ENCODE data around the gene ATG13.

ATG13 gene

DNA sequence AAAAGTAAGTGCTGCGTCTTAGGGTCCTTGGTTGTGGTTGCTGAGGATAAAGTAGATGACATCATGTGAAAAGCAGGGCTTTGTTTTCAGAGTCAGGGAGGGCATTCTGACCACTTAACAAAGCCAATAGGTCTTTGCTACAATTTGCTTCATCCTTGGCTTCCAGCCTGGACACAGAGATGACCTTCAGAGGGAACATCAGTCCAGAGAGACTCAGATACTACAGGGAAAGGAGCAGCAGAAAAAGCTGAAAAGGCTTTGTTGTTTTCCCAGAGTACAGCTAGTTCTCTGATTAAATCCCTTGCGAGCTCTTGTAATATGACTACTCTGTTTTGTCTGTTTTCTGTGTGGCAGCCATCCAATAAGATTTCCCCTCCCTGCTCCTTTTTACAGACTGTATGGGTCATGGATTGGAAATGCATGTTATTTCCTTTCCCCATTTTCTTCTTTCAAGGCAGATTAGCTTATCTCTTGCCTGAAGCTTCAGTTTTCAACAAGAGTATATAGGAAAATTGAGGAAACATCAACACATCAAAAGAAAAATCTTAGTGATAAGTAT lies 31.9 kb downstream of the ATG13 start:
- DNase-seq = no peak

DNA sequence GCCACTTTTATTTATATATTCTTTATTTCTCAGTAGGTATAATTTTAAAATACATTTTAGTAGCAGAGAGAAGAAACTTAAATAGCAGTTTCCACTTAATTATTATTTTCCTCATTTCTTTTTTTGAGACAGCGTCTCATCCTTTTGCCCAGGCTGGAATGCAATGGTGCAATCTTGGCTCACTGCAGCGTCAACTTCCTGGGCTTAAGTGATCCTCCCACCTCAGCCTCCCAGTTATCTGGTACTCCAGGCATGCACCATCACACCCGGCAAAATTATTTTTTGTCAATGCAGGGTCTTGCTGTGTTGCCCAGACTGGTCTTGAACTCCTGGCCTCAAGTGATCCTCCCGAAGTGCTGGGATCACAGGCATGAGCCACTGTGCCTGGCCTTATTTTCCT lies 38.3 kb downstream of the ATG13 start:
- DNase-seq = no peak

DNA sequence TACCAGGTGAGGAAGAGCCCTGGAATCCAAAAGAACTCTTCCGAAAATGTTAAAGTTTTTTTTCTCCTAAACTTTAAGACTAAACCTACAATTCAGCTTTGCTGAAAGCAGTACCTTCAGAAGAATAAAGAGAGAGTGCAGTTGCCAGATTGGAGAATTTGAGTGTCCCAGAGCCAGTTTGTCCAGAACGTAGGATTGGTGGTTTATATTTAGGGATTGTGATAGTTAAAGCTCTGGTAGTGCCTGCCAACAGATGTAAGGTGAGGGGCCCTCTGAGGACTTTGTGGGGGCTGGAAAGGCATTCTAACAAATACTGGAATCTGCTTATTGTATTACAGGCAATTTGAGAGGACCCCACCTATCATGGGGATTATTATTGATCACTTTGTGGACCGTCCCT lies 39.8 kb downstream of the ATG13 start:
- no peak for DNase-seq

- no peak for DNase-seq
These were observed 40.9 kb downstream of the ATG13 start for GRCh38 chr11:46658259-46658658.

DNA sequence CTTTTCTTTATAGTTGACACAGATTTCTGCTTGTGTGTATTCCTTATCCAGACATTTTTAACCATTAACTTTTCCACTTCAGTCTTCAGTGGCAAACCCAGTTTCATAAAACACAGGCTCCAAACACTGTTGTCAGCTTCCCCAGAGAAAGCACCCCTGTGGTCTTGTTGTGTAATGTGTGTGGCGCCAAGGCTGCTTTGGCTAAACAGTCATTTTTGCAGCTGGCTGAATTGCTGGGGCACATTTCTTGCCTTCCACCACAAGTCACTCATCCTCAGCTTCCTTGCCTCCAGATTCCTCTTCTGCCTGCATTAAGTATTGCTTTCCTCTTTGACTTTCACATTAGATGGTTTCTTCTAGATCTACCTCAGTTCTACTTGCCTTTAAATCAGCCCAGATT lies 42.6 kb downstream of the ATG13 start:
- DNase-seq = no peak

- no peak for DNase-seq
These were observed 44.5 kb downstream of the ATG13 start for GRCh38 chr11:46661836-46662235.

- no peak for DNase-seq
These were observed 45.0 kb downstream of the ATG13 start for GRCh38 chr11:46662366-46662765.

- no peak for DNase-seq
These were observed 46.1 kb downstream of the ATG13 start for GRCh38 chr11:46663277-46663940.

DNA sequence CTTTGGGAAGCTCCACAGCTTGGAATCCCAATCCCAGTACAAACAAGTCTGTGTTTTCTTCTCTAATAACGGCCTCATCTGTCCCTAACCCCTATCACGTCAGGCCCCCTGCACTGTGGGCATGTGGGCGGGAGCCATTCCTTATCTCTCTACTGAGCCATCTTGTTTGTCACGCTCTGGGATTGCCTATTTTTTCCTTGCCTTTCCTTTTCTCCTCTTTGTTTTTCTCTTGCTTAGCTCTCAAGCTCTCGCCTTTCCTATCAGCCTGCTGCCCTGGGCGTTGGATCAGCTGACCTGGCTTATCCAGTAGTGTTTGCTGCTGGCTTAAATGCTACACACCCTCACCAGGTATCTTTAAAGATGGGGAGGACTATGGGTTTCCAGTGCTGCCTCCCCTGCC lies 47.3 kb downstream of the ATG13 start:
- DNase-seq = no peak

- DNase-seq = no peak
These were observed 48.0 kb downstream of the ATG13 start for GRCh38 chr11:46665356-46665755.

DNA sequence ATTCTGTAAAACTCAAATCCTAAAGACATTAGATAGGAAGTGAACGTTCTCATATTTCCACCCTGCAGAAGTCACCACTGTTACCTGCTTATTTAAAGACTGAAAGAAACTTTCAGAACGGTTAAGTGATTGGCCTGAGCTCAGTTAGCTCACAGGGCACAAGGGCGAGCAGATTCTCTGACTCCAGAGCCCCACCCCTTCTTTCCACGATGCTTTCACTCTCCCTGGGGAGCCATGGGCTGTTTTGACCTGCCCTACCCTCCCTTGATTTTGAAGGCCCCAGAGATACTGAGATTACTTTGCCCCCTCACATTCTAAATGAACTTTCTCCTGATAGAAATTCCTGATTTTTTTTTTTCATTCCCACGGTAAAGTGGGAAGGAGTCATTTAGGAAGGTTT lies 49.2 kb downstream of the ATG13 start:
- DNase-seq = no peak

- DNase-seq = no peak
These were observed 49.7 kb downstream of the ATG13 start for GRCh38 chr11:46667043-46667481.

GRCh38 chr11:46668480-46669085 lies 51.2 kb downstream of the ATG13 start:
- DNase-seq = no peak

DNA sequence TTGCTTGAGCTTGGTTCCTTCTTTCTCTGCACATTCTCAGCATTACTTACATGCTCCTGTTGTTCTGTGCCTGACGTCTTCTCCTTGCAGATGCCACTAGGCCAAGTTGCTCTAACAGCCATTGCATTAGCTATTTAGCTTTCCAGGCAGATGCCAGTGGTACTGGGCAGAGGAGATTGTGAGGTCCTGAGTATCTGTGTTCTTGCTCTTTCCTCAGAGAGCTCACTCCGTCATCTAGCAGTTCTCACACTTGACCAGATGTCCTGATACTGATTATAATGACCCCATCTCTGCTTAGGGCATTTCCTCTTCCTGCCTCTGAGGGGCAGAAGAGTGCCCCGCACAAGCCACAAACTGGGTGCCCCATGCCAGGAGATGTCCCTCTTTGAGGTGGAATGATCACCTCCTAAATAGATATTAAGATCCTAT lies 52.4 kb downstream of the ATG13 start:
- no peak for DNase-seq

DNA sequence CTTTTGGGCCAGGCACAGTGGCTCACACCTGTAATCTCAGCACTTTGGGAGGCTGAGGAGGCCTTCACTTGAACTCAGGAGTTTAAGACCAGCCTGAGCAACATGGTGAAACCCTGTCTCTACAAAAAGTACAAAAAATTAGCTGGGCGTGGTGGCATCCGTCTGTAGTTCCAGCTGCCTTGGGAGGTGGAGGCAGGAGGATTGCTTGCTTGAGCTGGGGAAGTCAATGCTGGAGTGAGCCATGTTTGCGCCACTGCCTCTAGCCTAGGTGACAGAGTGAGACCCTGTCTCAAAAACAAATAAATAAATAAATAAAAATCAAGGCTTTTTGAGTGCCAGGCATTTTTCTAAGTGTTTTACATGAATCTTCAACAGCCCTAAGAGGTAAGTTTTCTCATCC lies 53.2 kb downstream of the ATG13 start:
- peak; percentile 60 for DNase-seq

- peak; percentile 55 for DNase-seq
These were observed 54.6 kb downstream of the ATG13 start for GRCh38 chr11:46671958-46672315.

DNA sequence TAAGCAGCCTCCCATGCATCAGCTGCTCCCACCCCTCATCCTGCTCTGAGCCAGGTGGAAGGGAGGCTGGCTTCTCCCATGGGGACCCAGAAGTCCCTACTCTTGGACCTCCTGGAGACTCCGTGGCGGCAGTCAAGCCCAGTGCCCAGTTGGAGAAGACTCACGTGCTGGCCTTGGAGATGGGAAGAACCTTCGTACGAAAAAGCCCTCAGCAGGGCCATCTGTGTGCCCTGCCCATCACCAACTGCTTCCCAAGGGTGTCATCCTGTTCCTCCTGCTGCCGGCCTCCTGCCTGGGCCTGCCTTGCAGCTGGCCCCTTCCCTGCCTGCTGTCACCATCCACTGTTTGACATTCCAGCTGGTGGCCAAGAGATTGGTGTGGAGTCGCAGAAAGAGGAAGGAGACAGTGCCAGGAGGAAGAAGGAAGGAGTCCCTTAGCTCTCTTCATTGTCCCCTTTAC lies 55.1 kb downstream of the ATG13 start:
- peak; percentile 59 for DNase-seq

DNA sequence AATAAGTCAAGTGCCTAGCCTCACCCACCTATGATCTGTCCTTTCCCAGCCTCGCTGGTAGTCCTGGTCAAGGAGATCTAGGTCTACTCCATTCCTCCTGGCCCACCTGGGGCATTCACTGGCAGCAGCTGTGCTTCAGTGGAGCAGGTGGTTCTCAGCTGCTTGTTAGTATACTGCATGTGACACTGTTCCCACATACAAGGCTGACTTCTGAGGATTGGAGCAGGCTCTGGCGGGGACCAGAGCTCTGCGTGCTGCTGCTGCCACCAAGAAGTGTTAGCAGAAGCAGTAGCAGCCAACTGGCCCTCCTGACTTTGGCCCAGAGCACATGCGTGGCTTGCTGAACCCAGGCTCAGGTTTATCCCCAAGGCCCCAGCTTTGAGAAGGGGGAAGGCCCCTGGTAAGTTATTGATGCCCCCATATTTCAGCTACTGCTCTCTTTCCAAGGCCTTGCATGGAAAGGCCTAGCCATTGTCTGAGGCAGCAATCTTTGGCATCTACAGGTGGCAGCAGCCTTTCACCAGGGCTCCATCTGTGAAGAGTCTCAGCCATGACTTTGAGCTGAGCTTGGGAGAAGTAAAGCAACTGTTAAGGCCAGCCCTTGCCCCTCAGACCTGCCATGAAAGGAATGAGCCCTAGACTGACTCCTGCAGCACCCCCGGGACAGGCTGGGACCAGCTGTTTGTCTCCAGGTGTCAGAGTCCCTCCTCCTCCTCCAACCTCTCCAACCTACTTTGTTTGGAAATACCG lies 56.5 kb downstream of the ATG13 start:
- peak; percentile 41 for DNase-seq

- peak; percentile 64 for DNase-seq
These were observed 57.3 kb downstream of the ATG13 start for GRCh38 chr11:46674463-46675287.

DNA sequence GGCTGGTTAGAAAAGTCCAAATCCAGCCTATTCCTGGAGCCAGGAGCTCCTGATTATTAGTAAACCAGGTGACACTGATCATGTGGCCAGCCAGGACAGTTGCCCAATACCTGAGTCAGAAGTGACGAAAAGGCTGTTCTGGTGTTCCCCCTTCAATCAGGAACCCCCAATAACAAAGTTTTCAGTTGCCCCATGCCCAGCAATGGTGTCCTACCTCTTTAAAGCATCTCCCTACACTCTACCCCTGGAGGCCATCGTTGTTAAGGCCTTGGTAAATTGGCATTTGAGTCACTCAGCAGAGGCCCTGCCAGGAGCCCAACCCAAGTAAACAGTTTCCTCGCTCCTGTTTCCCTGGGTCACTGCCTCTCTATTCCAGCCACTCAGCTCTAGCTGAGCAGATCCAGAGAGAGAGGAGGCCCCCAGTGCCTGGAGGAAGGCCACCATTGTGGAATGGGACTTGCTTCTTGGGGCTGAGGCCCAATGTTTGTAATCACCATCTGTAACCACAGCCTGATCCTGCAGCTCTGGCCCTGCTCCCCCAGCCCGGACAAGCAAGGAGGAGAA lies 58.0 kb downstream of the ATG13 start:
- no peak for DNase-seq

- no peak for DNase-seq
These were observed 58.6 kb downstream of the ATG13 start for GRCh38 chr11:46675949-46676348.

DNA sequence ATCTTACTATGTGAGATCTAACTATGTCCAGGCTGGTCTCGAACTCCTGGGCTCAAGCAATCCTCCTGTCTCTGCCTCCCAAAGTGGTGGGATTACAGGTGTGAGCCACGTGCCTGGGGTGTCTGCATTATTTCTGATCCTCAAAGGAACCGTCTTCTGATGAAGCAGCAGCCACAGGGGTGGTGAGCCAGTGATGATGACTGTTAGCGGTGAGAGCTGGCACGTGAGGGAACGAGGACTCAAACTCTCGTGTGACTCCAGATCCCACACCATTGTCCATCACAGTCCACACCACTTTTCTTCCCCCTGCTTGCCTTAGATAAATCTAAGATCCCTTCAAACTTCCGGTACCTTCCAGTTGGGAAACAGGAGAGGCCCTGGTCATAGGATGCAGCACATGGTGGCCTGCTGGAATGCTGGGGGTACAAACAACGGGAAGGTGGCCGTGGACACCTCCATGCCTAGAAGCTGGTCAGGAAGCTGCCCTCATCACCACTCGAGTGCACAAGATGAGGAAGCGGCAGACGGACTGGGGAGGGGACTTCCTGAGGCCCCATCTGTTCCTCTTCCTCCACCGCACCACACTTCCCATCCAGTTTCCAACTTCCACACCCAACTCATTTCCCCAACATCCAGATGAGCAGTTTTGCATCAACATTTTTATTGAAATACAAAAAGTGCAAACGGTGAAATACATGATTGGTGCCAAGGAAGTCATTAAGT lies 59.2 kb downstream of the ATG13 start:
- no peak for DNase-seq
